A549 (cell line): ENCODE results near the gene DYRK1A. TPM values are rescaled to one million over a fixed set of nuclear protein-coding genes. Genes with fewer than 3 reads are reported as not detected.

Experiments used
- ATOH8 ChIP-seq: fragments of 250-450 bp; sonication (Bioruptor Pico); IDR thresholded peaks from 2 replicates; pipeline ENCODE4 v1.5.0; 2020; ENCODE audit warnings: low read depth, mild to moderate bottlenecking, moderate library complexity
- BHLHE40 ChIP-seq: IDR thresholded peaks from 2 replicates; pipeline ENCODE4 v1.6.1; 2012; ENCODE audit warnings: low read depth, low read length, inconsistent platforms
- CBX8 ChIP-seq: fragments of 200-600 bp; sonication (generic); IDR thresholded peaks from 2 replicates; pipeline ENCODE4 v1.6.1; 2016
- CEBPB ChIP-seq, 2 experiments: fragments of >200 bp in 1 of 2; sonication (Bioruptor Twin) in 1 of 2; formaldehyde crosslinking in 1 of 2; IDR thresholded peaks; 2 replicates each; pipeline ENCODE4 v1.6.1; 2012 to 2016
- CHD2 ChIP-seq: fragments of 150-350 bp; IDR thresholded peaks from 2 replicates; pipeline ENCODE4 v1.6.1; 2014; ENCODE audit warnings: low read length; ENCODE audit not compliant: partially characterized antibody
- CHD4 ChIP-seq: fragments of 200-600 bp; sonication (generic); IDR thresholded peaks from 2 replicates; pipeline ENCODE4 v1.6.1; 2016; ENCODE audit warnings: antibody characterized with exemption, mild to moderate bottlenecking, borderline replicate concordance
- EHF ChIP-seq: fragments of 250-450 bp; sonication (Bioruptor Pico); IDR thresholded peaks from 2 replicates; pipeline ENCODE4 v1.5.0; 2020; ENCODE audit warnings: mild to moderate bottlenecking
- EHMT2 ChIP-seq: fragments of 200-600 bp; sonication (generic); IDR thresholded peaks from 2 replicates; pipeline ENCODE4 v1.6.1; 2016; ENCODE audit warnings: antibody characterized with exemption, low read depth, mild to moderate bottlenecking, moderate library complexity
- ELK1 ChIP-seq: fragments of 150-350 bp; IDR thresholded peaks from 2 replicates; pipeline ENCODE4 v1.6.1; 2014; ENCODE audit warnings: low read depth, mild to moderate bottlenecking, low read length
- EP300 ChIP-seq, 2 experiments: fragments of >200 bp; sonication (Bioruptor Twin); formaldehyde crosslinking; IDR thresholded peaks; 2 replicates in 1 of 2; 3 replicates in 1 of 2; pipeline ENCODE4 v1.6.1; 2016 to 2017
- ESRRA ChIP-seq: fragments of 150-350 bp; IDR thresholded peaks from 2 replicates; pipeline ENCODE4 v1.6.1; 2014; ENCODE audit warnings: mild to moderate bottlenecking, low read length, borderline replicate concordance
- FOSL2 ChIP-seq, 2 experiments: fragments of 450-650 bp in 1 of 2; fragments of >200 bp in 1 of 2; sonication (Bioruptor Twin) in 1 of 2; formaldehyde crosslinking; IDR thresholded peaks; 2 replicates each; pipeline versions ENCODE4 v1.5.0 to v1.6.1; 2016 to 2020; ENCODE audit warnings: mild to moderate bottlenecking in 1 of 2, moderate library complexity in 1 of 2
- FOXS1 ChIP-seq: fragments of 250-450 bp; sonication (Bioruptor Pico); IDR thresholded peaks from 2 replicates; pipeline ENCODE4 v1.5.0; 2020; ENCODE audit warnings: mild to moderate bottlenecking, moderate library complexity
- HES2 ChIP-seq: fragments of >200 bp; sonication (Bioruptor Twin); formaldehyde crosslinking; IDR thresholded peaks from 2 replicates; pipeline ENCODE4 v1.6.1; 2016
- HEYL ChIP-seq: fragments of 250-450 bp; sonication (Bioruptor Pico); IDR thresholded peaks from 2 replicates; pipeline ENCODE4 v1.8.0; 2021; ENCODE audit warnings: mild to moderate bottlenecking, moderate library complexity
- HOXB13 ChIP-seq: fragments of 250-450 bp; sonication (Bioruptor Pico); IDR thresholded peaks from 2 replicates; pipeline ENCODE4 v1.5.0; 2020; ENCODE audit warnings: low read depth, mild to moderate bottlenecking, moderate library complexity
- JUN ChIP-seq, 2 experiments: fragments of >200 bp; sonication (Bioruptor Twin); formaldehyde crosslinking; IDR thresholded peaks; 2 replicates in 1 of 2; 3 replicates in 1 of 2; pipeline ENCODE4 v1.6.1; 2016 to 2017
- KDM5A ChIP-seq: fragments of 200-600 bp; sonication (generic); IDR thresholded peaks from 2 replicates; pipeline ENCODE4 v1.6.1; 2016; ENCODE audit warnings: antibody characterized with exemption, mild to moderate bottlenecking
- MAX ChIP-seq: IDR thresholded peaks from 2 replicates; pipeline ENCODE4 v1.6.1; 2012
- MAZ ChIP-seq: fragments of 150-350 bp; IDR thresholded peaks from 2 replicates; pipeline ENCODE4 v1.6.1; 2014; ENCODE audit warnings: antibody characterized with exemption, low read depth, low read length, borderline replicate concordance
- NFE2L2 ChIP-seq: fragments of 150-350 bp; conservative IDR thresholded peaks from 2 replicates; pipeline ENCODE4 v1.6.1; 2014; ENCODE audit warnings: low read length
- NR3C1 ChIP-seq: fragments of >200 bp; sonication (Bioruptor Twin); formaldehyde crosslinking; IDR thresholded peaks from 3 replicates; pipeline ENCODE4 v1.6.1; 2017
- PHF8 ChIP-seq: fragments of 200-600 bp; sonication (generic); IDR thresholded peaks from 2 replicates; pipeline ENCODE4 v1.6.1; 2016; ENCODE audit warnings: low read depth, mild to moderate bottlenecking, antibody characterized with exemption, moderate library complexity, borderline replicate concordance
- POLR2A ChIP-seq: IDR thresholded peaks from 2 replicates; pipeline ENCODE4 v1.6.1; 2012; ENCODE audit warnings: mild to moderate bottlenecking, low read length
- POLR2AphosphoS2 ChIP-seq: conservative IDR thresholded peaks from 2 replicates; pipeline ENCODE4 v1.6.1; 2012; ENCODE audit warnings: low read length, improper control_type of control experiment, inconsistent platforms
- RAD21 ChIP-seq, 2 experiments: fragments of >200 bp in 1 of 2; sonication (Bioruptor Twin) in 1 of 2; formaldehyde crosslinking in 1 of 2; IDR thresholded peaks in 1 of 2; conservative IDR thresholded peaks in 1 of 2; 2 replicates in 1 of 2; 3 replicates in 1 of 2; pipeline ENCODE4 v1.6.1; 2012 to 2018; ENCODE audit warnings: inconsistent platforms in 1 of 2
- RCOR1 ChIP-seq: fragments of 150-350 bp; IDR thresholded peaks from 2 replicates; pipeline ENCODE4 v1.6.1; 2014; ENCODE audit warnings: antibody characterized with exemption, low read length, low read depth
- REST ChIP-seq: fragments of 200-600 bp; sonication (generic); IDR thresholded peaks from 2 replicates; pipeline ENCODE4 v1.6.1; 2016; ENCODE audit warnings: antibody characterized with exemption, mild to moderate bottlenecking, moderate library complexity
- RNF2 ChIP-seq: fragments of 200-600 bp; sonication (generic); IDR thresholded peaks from 2 replicates; pipeline ENCODE4 v1.6.1; 2016; ENCODE audit warnings: low read depth, mild to moderate bottlenecking, antibody characterized with exemption, moderate library complexity, borderline replicate concordance
- SMC3 ChIP-seq: fragments of >200 bp; sonication (Bioruptor Twin); formaldehyde crosslinking; IDR thresholded peaks from 3 replicates; pipeline ENCODE4 v1.6.1; 2018; ENCODE audit warnings: inconsistent platforms
- TFCP2L1 ChIP-seq: fragments of 250-450 bp; sonication (Bioruptor Pico); IDR thresholded peaks from 2 replicates; pipeline ENCODE4 v1.5.0; 2021; ENCODE audit warnings: mild to moderate bottlenecking
- TP53 ChIP-seq: fragments of 250-450 bp; sonication (Bioruptor Pico); IDR thresholded peaks from 2 replicates; pipeline ENCODE4 v1.5.0; 2021; ENCODE audit warnings: mild to moderate bottlenecking, moderate library complexity
- USF2 ChIP-seq: fragments of 450-650 bp; IDR thresholded peaks from 2 replicates; pipeline ENCODE4 v1.6.1; 2014; ENCODE audit warnings: antibody characterized with exemption
- ZC3H11A ChIP-seq: fragments of 450-650 bp; IDR thresholded peaks from 2 replicates; pipeline ENCODE4 v1.6.1; 2014; ENCODE audit warnings: antibody characterized with exemption, mild to moderate bottlenecking
- ZSCAN20 ChIP-seq: fragments of 250-450 bp; sonication (Bioruptor Pico); IDR thresholded peaks from 2 replicates; pipeline ENCODE4 v1.8.0; 2022; ENCODE audit warnings: mild to moderate bottlenecking, moderate library complexity
- polyA plus RNA-seq, 4 experiments: library from polyadenylated mRNA; depleted of rRNA in 3 of 4; stranded (reverse); fragments of >200 nt; fragmentation: RNase III in 1 of 4; extraction: RNeasy Plus Mini Kit Qiagen cat#74134 plus additional on column Dnase treatment in 1 of 4; gene quantifications; 2 replicates in 3 of 4; 3 replicates in 1 of 4; pipeline ENCODE4 v1.2.3, GENCODE V29; 2011 to 2017

The DYRK1A gene
- polyA plus RNA-seq, 2 of the 4 experiments (the other 2 are of a cell fraction), result 12.7 to 29.4 TPM

GRCh38 chr21:37563641-37564340 lies 197.2 kb downstream of the DYRK1A start (continued):
- TF ChIP-seq FOSL2 (IDR thresholded peaks at IDR 0.05), result no peak
- TF ChIP-seq FOSL2 (CRISPR knock-in tag; IDR thresholded peaks at IDR 0.05), result no peak
- peak; percentile 76 for TF ChIP-seq POLR2A
- no peak for TF ChIP-seq ESRRA
- TF ChIP-seq CHD4, result no peak
- no peak for TF ChIP-seq ZSCAN20 (CRISPR knock-in tag)
- peak; percentile 30; the same call in 1 of the 2 replicates for TF ChIP-seq PHF8
- TF ChIP-seq JUN (IDR thresholded peaks at IDR 0.05), result peak; percentile 38 to 87; a peak in 3 of 5 replicates
- TF ChIP-seq HOXB13 (CRISPR knock-in tag), result no peak
- no peak for TF ChIP-seq EHMT2
- TF ChIP-seq ZC3H11A, result no peak
- no peak for TF ChIP-seq CHD2
- TF ChIP-seq ELK1, result no peak
- no peak for TF ChIP-seq EP300 (IDR thresholded peaks at IDR 0.05)
- TF ChIP-seq HES2, result no peak
- TF ChIP-seq NFE2L2, result no peak
- TF ChIP-seq RCOR1, result no peak
- TF ChIP-seq RAD21 (conservative IDR thresholded peaks at IDR 0.05 in 1 of 2, IDR thresholded peaks at IDR 0.05 in 1 of 2), result peak in 1 of 2 experiments; percentile 21; a peak in 1 of 5 replicates
- TF ChIP-seq TFCP2L1 (CRISPR knock-in tag), result no peak
- TF ChIP-seq USF2, result peak; percentile 99
- no peak for TF ChIP-seq POLR2AphosphoS2
- TF ChIP-seq NR3C1, result no peak
- peak; percentile 90 for TF ChIP-seq MAX
- TF ChIP-seq KDM5A, result no peak
- no peak for TF ChIP-seq ATOH8
- no peak for TF ChIP-seq HEYL (CRISPR knock-in tag)
- no peak for TF ChIP-seq RNF2
- TF ChIP-seq EHF (CRISPR knock-in tag), result no peak
- TF ChIP-seq FOXS1 (CRISPR knock-in tag), result no peak
- TF ChIP-seq BHLHE40, result no peak
- no peak for TF ChIP-seq MAZ
- no peak for TF ChIP-seq SMC3
- TF ChIP-seq TP53, result no peak
- TF ChIP-seq CEBPB (IDR thresholded peaks at IDR 0.05), result no peak
- no peak for TF ChIP-seq CBX8
- no peak for TF ChIP-seq REST
